Adipocyte (in vitro differentiated cells): ENCODE data around the gene NR2E1.

Experiments
- DNase-seq: peaks from one replicate; pipeline ENCODE4 v3.0.0-alpha.2; 2015; ENCODE audit warnings: low read depth
- H3K27me3 ChIP-seq: replicated peaks from 2 replicates; pipeline ENCODE4 v1.7.0; 2013; ENCODE audit warnings: mild to moderate bottlenecking, low read length, moderate library complexity; ENCODE audit not compliant: control insufficient read depth, insufficient read depth
- H3K36me3 ChIP-seq: 2 replicates; pipeline ENCODE4 v1.7.0; 2013; ENCODE audit warnings: low read length, mild to moderate bottlenecking, moderate library complexity; ENCODE audit not compliant: control insufficient read depth, insufficient read depth, severe bottlenecking
- H3K4me1 ChIP-seq: 2 replicates; pipeline ENCODE4 v1.7.0; 2013; ENCODE audit warnings: mild to moderate bottlenecking, low read length, moderate library complexity; ENCODE audit not compliant: control insufficient read depth, insufficient read depth
- H3K4me3 ChIP-seq: 2 replicates; pipeline ENCODE4 v1.7.0; 2013; ENCODE audit warnings: mild to moderate bottlenecking, low read length, moderate library complexity
- H3K9ac ChIP-seq: 2 replicates; pipeline ENCODE4 v1.7.0; 2013; ENCODE audit warnings: mild to moderate bottlenecking, low read length, moderate library complexity
- H3K9me3 ChIP-seq: 2 replicates; pipeline ENCODE4 v1.7.0; 2013; ENCODE audit warnings: mild to moderate bottlenecking, low read length, moderate library complexity; ENCODE audit not compliant: control insufficient read depth

Gene NR2E1

GRCh38 chr6:108176281-108177089 lies 10.7 kb downstream of the NR2E1 start:
- peaks cover 7% of the 10 kb centered on the region for H3K9me3 ChIP-seq
- no peak overlapping the region for H3K4me3 ChIP-seq
- H3K4me1 ChIP-seq = no peaks in the 10 kb centered on the region
- no peak overlapping the region for H3K9ac ChIP-seq
- peaks cover 95% of the 10 kb centered on the region for H3K27me3 ChIP-seq
- H3K36me3 ChIP-seq = no peaks in the 10 kb centered on the region
- no peak for DNase-seq

GRCh38 chr6:108179741-108180140 lies 13.9 kb downstream of the NR2E1 start:
- Histone ChIP-seq H3K4me1 (no peaks in the 10 kb centered on the region), H3K27me3 (peaks cover 65% of the 10 kb centered on the region), H3K9ac (no peak overlapping the region), H3K9me3 (peaks cover 4% of the 10 kb centered on the region), H3K36me3 (no peaks in the 10 kb centered on the region), H3K4me3 (no peak overlapping the region)
- no peak for DNase-seq

- peaks cover 63% of the 10 kb centered on the region for H3K27me3 ChIP-seq
- H3K36me3 ChIP-seq = no peaks in the 10 kb centered on the region
- H3K4me3 ChIP-seq = no peak overlapping the region
- no peaks in the 10 kb centered on the region for H3K4me1 ChIP-seq
- peaks cover 2% of the 10 kb centered on the region for H3K9me3 ChIP-seq
- DNase-seq = no peak
- no peak overlapping the region for H3K9ac ChIP-seq
These were observed 14.4 kb downstream of the NR2E1 start for GRCh38 chr6:108180266-108180665.

GRCh38 chr6:108180776-108181175 lies 15.0 kb downstream of the NR2E1 start:
- Histone ChIP-seq H3K4me3 (no peak overlapping the region), H3K4me1 (no peaks in the 10 kb centered on the region), H3K27me3 (peaks cover 63% of the 10 kb centered on the region), H3K36me3 (no peaks in the 10 kb centered on the region), H3K9ac (no peak overlapping the region), H3K9me3 (no peaks in the 10 kb centered on the region)
- no peak for DNase-seq

- Histone ChIP-seq H3K4me1 (peaks cover 4% of the 10 kb centered on the region), H3K36me3 (no peaks in the 10 kb centered on the region), H3K4me3 (no peak overlapping the region), H3K27me3 (peaks cover 22% of the 10 kb centered on the region), H3K9ac (no peak overlapping the region), H3K9me3 (no peaks in the 10 kb centered on the region)
- DNase-seq = no peak
These were observed 20.4 kb downstream of the NR2E1 start for GRCh38 chr6:108186226-108186625.

GRCh38 chr6:108187519-108187918 lies 21.7 kb downstream of the NR2E1 start:
- DNase-seq = no peak
- peaks cover 16% of the 10 kb centered on the region for H3K27me3 ChIP-seq

GRCh38 chr6:108193131-108193530 lies 27.3 kb downstream of the NR2E1 start:
- no peaks in the 10 kb centered on the region for H3K36me3 ChIP-seq
- no peak for DNase-seq
- no peak overlapping the region for H3K9ac ChIP-seq
- H3K4me3 ChIP-seq = no peak overlapping the region
- no peaks in the 10 kb centered on the region for H3K27me3 ChIP-seq
- H3K9me3 ChIP-seq = no peaks in the 10 kb centered on the region
- peaks cover 4% of the 10 kb centered on the region for H3K4me1 ChIP-seq

More at GRCh38 chr6:108187519-108187918, 21.7 kb downstream of the NR2E1 start:
- Histone ChIP-seq H3K9me3 (no peaks in the 10 kb centered on the region), H3K4me3 (no peak overlapping the region), H3K36me3 (no peaks in the 10 kb centered on the region), H3K9ac (no peak overlapping the region), H3K4me1 (peaks cover 4% of the 10 kb centered on the region)

GRCh38 chr6:108193835-108194234 lies 28.0 kb downstream of the NR2E1 start:
- Histone ChIP-seq H3K9ac (no peak overlapping the region), H3K4me1 (peaks cover 3% of the 10 kb centered on the region)

GRCh38 chr6:108194503-108194902 lies 28.7 kb downstream of the NR2E1 start:
- H3K27me3 ChIP-seq = no peaks in the 10 kb centered on the region
- H3K9ac ChIP-seq = no peak overlapping the region
- no peak for DNase-seq
- no peak overlapping the region for H3K4me3 ChIP-seq
- H3K36me3 ChIP-seq = no peaks in the 10 kb centered on the region
- H3K9me3 ChIP-seq = no peaks in the 10 kb centered on the region
- no peaks in the 10 kb centered on the region for H3K4me1 ChIP-seq

More at GRCh38 chr6:108193835-108194234, 28.0 kb downstream of the NR2E1 start:
- no peak for DNase-seq
- no peaks in the 10 kb centered on the region for H3K36me3 ChIP-seq
- H3K27me3 ChIP-seq = no peaks in the 10 kb centered on the region
- no peak overlapping the region for H3K4me3 ChIP-seq
- H3K9me3 ChIP-seq = no peaks in the 10 kb centered on the region

- no peak for DNase-seq
- Histone ChIP-seq H3K4me1 (no peaks in the 10 kb centered on the region), H3K36me3 (no peaks in the 10 kb centered on the region), H3K9me3 (no peaks in the 10 kb centered on the region), H3K27me3 (no peaks in the 10 kb centered on the region), H3K9ac (no peak overlapping the region), H3K4me3 (no peak overlapping the region)
These were observed 29.4 kb downstream of the NR2E1 start for GRCh38 chr6:108195209-108195608.

- no peak for DNase-seq
- Histone ChIP-seq H3K4me1 (no peaks in the 10 kb centered on the region), H3K9ac (no peak overlapping the region), H3K9me3 (no peaks in the 10 kb centered on the region), H3K36me3 (peaks cover 4% of the 10 kb centered on the region), H3K27me3 (no peaks in the 10 kb centered on the region), H3K4me3 (no peak overlapping the region)
These were observed 33.1 kb downstream of the NR2E1 start for GRCh38 chr6:108198761-108199498.
